H1 (cell line): ENCODE measurements around the gene SGO2.

Experiments
- EZH2 ChIP-seq: fragments of 200-600 bp; sonication (generic); IDR thresholded peaks from 2 replicates; pipeline ENCODE4 v1.7.1; 2012; ENCODE audit warnings: low read depth, mild to moderate bottlenecking, moderate library complexity, low read length, inconsistent platforms; ENCODE audit not compliant: severe bottlenecking
- MAFK ChIP-seq: IDR thresholded peaks from 2 replicates; pipeline ENCODE4 v1.6.1; 2012; ENCODE audit warnings: low read depth, mild to moderate bottlenecking, improper control_type of control experiment, low read length
- NANOG ChIP-seq: IDR thresholded peaks from 2 replicates; pipeline ENCODE4 v1.6.1; 2011; ENCODE audit warnings: low read length, low read depth, mild to moderate bottlenecking, inconsistent platforms; ENCODE audit not compliant: insufficient read depth, poor library complexity, severe bottlenecking
- POLR2A ChIP-seq, 2 experiments: IDR thresholded peaks; 1 replicate in 1 of 2; 2 replicates in 1 of 2; pipeline ENCODE4 v1.6.1; 2011; ENCODE audit warnings: low read depth in 2 of 2, low read length in 2 of 2, mild to moderate bottlenecking in 2 of 2; ENCODE audit errors: control extremely low read depth in 1 of 2
- RNF2 ChIP-seq: fragments of 200-900, 300-1000 bp; sonication (generic); IDR thresholded peaks from 2 replicates; pipeline ENCODE4 v1.7.1; 2016; ENCODE audit warnings: borderline replicate concordance, low read depth, mild to moderate bottlenecking, antibody characterized with exemption, low read length; ENCODE audit not compliant: poor library complexity, severe bottlenecking; ENCODE audit errors: missing control alignments
- RXRA ChIP-seq: IDR thresholded peaks from 2 replicates; pipeline ENCODE4 v1.6.1; 2011; ENCODE audit warnings: low read depth, mild to moderate bottlenecking, low read length, moderate library complexity; ENCODE audit not compliant: insufficient read depth
- TF ChIP-seq, protein P1 (sequence below), 3 experiments: IDR thresholded peaks; 1 replicate in 2 of 3; 2 replicates in 1 of 3; pipeline versions ENCODE4 v1.5.1 to v1.6.1; 2011; ENCODE audit warnings: low read length in 3 of 3, mild to moderate bottlenecking in 3 of 3, inconsistent platforms in 2 of 3, low read depth in 1 of 3, moderate library complexity in 1 of 3; ENCODE audit not compliant: insufficient read depth in 1 of 3; ENCODE audit errors: control extremely low read depth in 1 of 3

DNA sequence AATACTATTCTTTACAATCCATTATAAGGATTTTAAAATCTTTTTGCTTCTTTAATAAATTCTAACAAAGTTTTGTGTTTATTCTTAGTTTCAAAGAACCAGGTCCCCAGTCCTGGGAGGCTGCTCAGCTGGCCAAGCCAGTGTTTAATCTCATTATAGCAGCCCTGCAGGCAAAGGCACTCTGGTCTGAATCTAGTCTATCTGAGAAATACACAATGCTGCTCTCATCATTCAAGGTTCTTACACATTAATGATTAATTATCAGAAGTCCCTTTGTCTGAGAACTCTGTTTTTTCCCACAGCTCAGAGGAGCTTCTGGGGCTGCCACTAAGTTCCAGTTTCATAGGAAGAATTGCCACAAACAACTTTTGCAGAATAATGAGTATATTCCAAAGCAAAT is 43.8 kb upstream of the SGO2 start:
- no peak for TF ChIP-seq RNF2
- no peak for TF ChIP-seq MAFK
- no peak for TF ChIP-seq EZH2
- no peak for TF ChIP-seq NANOG
- TF ChIP-seq RXRA: no peak
- TF ChIP-seq, protein P1, sequence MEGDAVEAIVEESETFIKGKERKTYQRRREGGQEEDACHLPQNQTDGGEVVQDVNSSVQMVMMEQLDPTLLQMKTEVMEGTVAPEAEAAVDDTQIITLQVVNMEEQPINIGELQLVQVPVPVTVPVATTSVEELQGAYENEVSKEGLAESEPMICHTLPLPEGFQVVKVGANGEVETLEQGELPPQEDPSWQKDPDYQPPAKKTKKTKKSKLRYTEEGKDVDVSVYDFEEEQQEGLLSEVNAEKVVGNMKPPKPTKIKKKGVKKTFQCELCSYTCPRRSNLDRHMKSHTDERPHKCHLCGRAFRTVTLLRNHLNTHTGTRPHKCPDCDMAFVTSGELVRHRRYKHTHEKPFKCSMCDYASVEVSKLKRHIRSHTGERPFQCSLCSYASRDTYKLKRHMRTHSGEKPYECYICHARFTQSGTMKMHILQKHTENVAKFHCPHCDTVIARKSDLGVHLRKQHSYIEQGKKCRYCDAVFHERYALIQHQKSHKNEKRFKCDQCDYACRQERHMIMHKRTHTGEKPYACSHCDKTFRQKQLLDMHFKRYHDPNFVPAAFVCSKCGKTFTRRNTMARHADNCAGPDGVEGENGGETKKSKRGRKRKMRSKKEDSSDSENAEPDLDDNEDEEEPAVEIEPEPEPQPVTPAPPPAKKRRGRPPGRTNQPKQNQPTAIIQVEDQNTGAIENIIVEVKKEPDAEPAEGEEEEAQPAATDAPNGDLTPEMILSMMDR (IDR thresholded peaks at IDR 0.05; ENCODE audit: control extremely low read depth in 1 of 3, insufficient read depth in 1 of 3, low read depth in 1 of 3, low read length in 3 of 3): no peak
- no peak for TF ChIP-seq POLR2A (IDR thresholded peaks at IDR 0.05; ENCODE audit: control extremely low read depth in 1 of 2, low read depth in 2 of 2, low read length in 2 of 2)
